ENCODE measurements around the gene MUC5AC. TPM values are rescaled to one million over a fixed set of nuclear protein-coding genes. Genes with fewer than 3 reads are reported as not detected.

The MUC5AC gene
- total RNA-seq, 2 donors from 2014 or later: not detected

DNA sequence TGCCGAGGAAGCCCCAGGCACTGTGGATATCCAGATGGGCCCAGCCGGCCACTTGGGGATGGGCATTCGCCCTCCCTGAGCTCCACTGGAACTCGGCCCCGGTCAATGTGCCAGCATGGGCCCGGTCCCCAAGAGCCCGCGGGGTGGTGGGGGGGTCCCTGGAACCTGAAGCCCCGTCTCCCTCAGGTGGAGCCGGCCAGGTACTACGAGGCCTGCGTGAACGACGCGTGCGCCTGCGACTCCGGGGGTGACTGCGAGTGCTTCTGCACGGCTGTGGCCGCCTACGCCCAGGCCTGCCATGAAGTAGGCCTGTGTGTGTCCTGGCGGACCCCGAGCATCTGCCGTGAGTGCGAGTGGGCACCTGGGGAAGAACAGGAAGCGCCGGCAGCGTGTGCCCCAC lies 21.2 kb downstream of the MUC5AC start:
- H3K27me3 ChIP-seq (ENCODE audit: control insufficient read depth, insufficient read depth, low read length, poor library complexity, severe bottlenecking): no peaks in the 10 kb centered on the region
- H3K4me3 ChIP-seq (ENCODE audit: low read length): no peak overlapping the region
- no peak overlapping the region for H3K27ac Mint-ChIP-seq
- no peaks in the 10 kb centered on the region for H3K27me3 Mint-ChIP-seq (ENCODE audit: insufficient read depth)
- WGBS, 2 experiments (ENCODE audit: insufficient coverage in 1 of 2, insufficient read length in 1 of 2): 91 to 93% methylated on average over 27 to 29 of the region's 29 CpGs
- no peak overlapping the region for H3K4me3 Mint-ChIP-seq
- no peaks in the 10 kb centered on the region for H3K36me3 ChIP-seq (ENCODE audit: control insufficient read depth, insufficient read depth, low read length)
- H3K4me1 ChIP-seq (ENCODE audit: control insufficient read depth, insufficient read depth, low read length): no peaks in the 10 kb centered on the region
- no peak overlapping the region for H3K27ac ChIP-seq (ENCODE audit: low read depth, low read length)
- DNase-seq: no peak
- no peaks in the 10 kb centered on the region for H3K9me3 ChIP-seq (ENCODE audit: control insufficient read depth, low read length)
- H3K9ac ChIP-seq (ENCODE audit: extremely low read depth, low read length, poor library complexity, severe bottlenecking): no peak overlapping the region
- no peaks in the 10 kb centered on the region for H3K36me3 Mint-ChIP-seq (ENCODE audit: low read depth)
- peaks cover 7% of the 10 kb centered on the region for H3K9me3 Mint-ChIP-seq
- H3K4me1 Mint-ChIP-seq: no peaks in the 10 kb centered on the region
- no peak for TF ChIP-seq CTCF (conservative IDR thresholded peaks at IDR 0.05)

DNA sequence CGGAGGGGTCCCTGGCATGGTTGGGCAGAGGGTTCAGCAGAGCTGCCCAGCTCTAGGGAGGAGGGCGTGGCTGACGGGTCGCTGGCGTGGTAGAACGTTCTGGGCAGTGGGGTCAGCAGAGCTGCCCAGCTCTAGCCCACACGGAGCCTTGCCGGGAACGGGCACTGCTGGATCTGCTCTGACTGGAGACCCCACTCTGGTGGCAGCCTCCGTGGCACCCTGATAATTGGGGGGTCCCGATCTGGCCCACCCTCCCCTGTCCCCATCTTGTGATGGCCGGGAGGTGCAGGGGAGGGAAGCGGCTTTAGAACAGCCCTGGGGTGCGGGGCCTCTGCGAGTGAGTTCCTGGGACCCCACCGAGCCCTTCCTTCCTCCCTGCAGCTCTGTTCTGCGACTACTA lies 21.9 kb downstream of the MUC5AC start:
- no peaks in the 10 kb centered on the region for H3K4me1 ChIP-seq (ENCODE audit: control insufficient read depth, insufficient read depth, low read length)
- no peak for TF ChIP-seq CTCF (conservative IDR thresholded peaks at IDR 0.05)
- H3K9ac ChIP-seq (ENCODE audit: extremely low read depth, low read length, poor library complexity, severe bottlenecking): no peak overlapping the region
- H3K27me3 ChIP-seq (ENCODE audit: control insufficient read depth, insufficient read depth, low read length, poor library complexity, severe bottlenecking): no peaks in the 10 kb centered on the region
- H3K36me3 ChIP-seq (ENCODE audit: control insufficient read depth, insufficient read depth, low read length): no peaks in the 10 kb centered on the region
- DNase-seq: no peak
- Mint-ChIP-seq H3K27ac (no peak overlapping the region), H3K9me3 (peaks cover 7% of the 10 kb centered on the region), H3K27me3 (ENCODE audit: insufficient read depth) (no peaks in the 10 kb centered on the region), H3K4me1 (no peaks in the 10 kb centered on the region), H3K36me3 (ENCODE audit: low read depth) (no peaks in the 10 kb centered on the region), H3K4me3 (no peak overlapping the region)
- no peak overlapping the region for H3K4me3 ChIP-seq (ENCODE audit: low read length)
- 85 to 89% methylated on average over 9 to 17 of the region's 17 CpGs for WGBS, 2 experiments (ENCODE audit: insufficient coverage in 1 of 2, insufficient read length in 1 of 2)
- no peaks in the 10 kb centered on the region for H3K9me3 ChIP-seq (ENCODE audit: control insufficient read depth, low read length)
- H3K27ac ChIP-seq (ENCODE audit: low read depth, low read length): no peak overlapping the region

DNA sequence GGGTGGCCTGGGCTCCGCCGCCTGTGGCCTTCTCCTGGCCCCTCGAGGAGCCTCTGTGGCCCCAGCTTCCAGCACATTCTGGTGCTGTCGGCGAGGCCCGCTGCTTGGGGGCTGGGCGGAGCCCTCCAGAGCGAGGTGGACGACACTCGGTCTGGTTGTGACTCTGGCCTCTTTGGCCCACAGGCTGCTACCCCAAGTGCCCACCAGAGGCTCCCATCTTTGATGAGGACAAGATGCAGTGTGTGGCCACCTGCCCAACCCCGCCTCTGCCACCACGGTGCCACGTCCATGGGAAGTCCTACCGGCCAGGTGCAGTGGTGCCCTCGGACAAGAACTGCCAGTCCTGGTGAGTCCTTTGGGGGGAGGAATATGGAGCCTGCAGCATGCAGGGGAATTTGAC lies 22.4 kb downstream of the MUC5AC start:
- no peak overlapping the region for H3K4me3 ChIP-seq (ENCODE audit: low read length)
- H3K9ac ChIP-seq (ENCODE audit: extremely low read depth, low read length, poor library complexity, severe bottlenecking): no peak overlapping the region
- Mint-ChIP-seq H3K27ac (no peak overlapping the region), H3K4me3 (no peak overlapping the region), H3K9me3 (peaks cover 7% of the 10 kb centered on the region), H3K4me1 (no peaks in the 10 kb centered on the region), H3K36me3 (ENCODE audit: low read depth) (no peaks in the 10 kb centered on the region), H3K27me3 (ENCODE audit: insufficient read depth) (no peaks in the 10 kb centered on the region)
- no peaks in the 10 kb centered on the region for H3K9me3 ChIP-seq (ENCODE audit: control insufficient read depth, low read length)
- peak; percentile 34 for TF ChIP-seq CTCF (conservative IDR thresholded peaks at IDR 0.05)
- WGBS, 2 experiments (ENCODE audit: insufficient coverage in 1 of 2, insufficient read length in 1 of 2): 86 to 92% methylated on average over 8 to 15 of the region's 15 CpGs
- H3K27ac ChIP-seq (ENCODE audit: low read depth, low read length): no peak overlapping the region
- H3K36me3 ChIP-seq (ENCODE audit: control insufficient read depth, insufficient read depth, low read length): no peaks in the 10 kb centered on the region
- DNase-seq: no peak
- H3K27me3 ChIP-seq (ENCODE audit: control insufficient read depth, insufficient read depth, low read length, poor library complexity, severe bottlenecking): no peaks in the 10 kb centered on the region
- no peaks in the 10 kb centered on the region for H3K4me1 ChIP-seq (ENCODE audit: control insufficient read depth, insufficient read depth, low read length)
